ENCODE results near the gene PLPPR1. TPM values are rescaled to one million over a fixed set of nuclear protein-coding genes. Genes with fewer than 3 reads are reported as not detected.

The PLPPR1 gene
- polyA plus RNA-seq, 1 donor: 0.87 TPM

DNA sequence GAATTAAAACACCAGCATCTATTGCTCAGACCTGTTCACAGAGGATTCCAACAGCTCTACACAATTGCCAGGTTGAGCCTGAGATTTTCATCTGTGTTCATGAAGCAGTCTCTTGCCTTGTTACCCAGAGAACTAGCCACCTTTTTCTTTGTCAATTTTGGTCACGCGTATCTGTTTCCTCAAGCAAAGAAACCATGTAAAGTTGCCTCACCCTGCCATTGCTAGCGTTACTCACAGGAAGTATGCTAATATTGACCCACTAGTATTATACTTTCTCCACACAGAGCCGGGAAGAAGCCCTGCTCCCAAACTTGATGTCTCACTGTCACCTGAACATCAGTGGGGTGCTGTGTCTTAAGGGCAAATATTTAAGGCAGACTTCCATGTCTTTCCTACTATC is 168.5 kb downstream of the PLPPR1 start:
- no peaks in the 10 kb centered on the region for H3K4me1 ChIP-seq (ENCODE audit: control insufficient read depth, insufficient read depth, low read length)
- no peaks in the 10 kb centered on the region for H3K27me3 ChIP-seq (ENCODE audit: control insufficient read depth, insufficient read depth, low read length)
- no peaks in the 10 kb centered on the region for H3K9me3 ChIP-seq (ENCODE audit: control insufficient read depth, low read depth, low read length)
- no peak for DNase-seq
- no peak overlapping the region for H3K4me3 ChIP-seq (ENCODE audit: low read length)
- no peaks in the 10 kb centered on the region for H3K36me3 ChIP-seq (ENCODE audit: control insufficient read depth, insufficient read depth, low read length)
- no CpG with 5 or more reads among the region's 4 CpGs for WGBS (ENCODE audit: insufficient coverage, low lambda C conversion rate)
- H3K27ac ChIP-seq (ENCODE audit: low read length): no peak overlapping the region

- no peak for DNase-seq
- no peaks in the 10 kb centered on the region for H3K36me3 ChIP-seq (ENCODE audit: control insufficient read depth, insufficient read depth, low read length)
Measured at GRCh38 chr9:101200852-101201251, 172.3 kb downstream of the PLPPR1 start.

GRCh38 chr9:101201630-101202029 is 173.1 kb downstream of the PLPPR1 start:
- no CpG with 5 or more reads among the region's 2 CpGs for WGBS (ENCODE audit: insufficient coverage, low lambda C conversion rate)
- Histone ChIP-seq H3K9me3 (ENCODE audit: control insufficient read depth, low read depth, low read length) (no peaks in the 10 kb centered on the region), H3K4me1 (ENCODE audit: control insufficient read depth, insufficient read depth, low read length) (no peaks in the 10 kb centered on the region), H3K36me3 (ENCODE audit: control insufficient read depth, insufficient read depth, low read length) (no peaks in the 10 kb centered on the region), H3K4me3 (ENCODE audit: low read length) (no peak overlapping the region), H3K27ac (ENCODE audit: low read length) (no peak overlapping the region), H3K27me3 (ENCODE audit: control insufficient read depth, insufficient read depth, low read length) (no peaks in the 10 kb centered on the region)
- no peak for DNase-seq

More at GRCh38 chr9:101200852-101201251, 172.3 kb downstream of the PLPPR1 start:
- Histone ChIP-seq H3K27ac (ENCODE audit: low read length) (no peak overlapping the region), H3K9me3 (ENCODE audit: control insufficient read depth, low read depth, low read length) (no peaks in the 10 kb centered on the region), H3K27me3 (ENCODE audit: control insufficient read depth, insufficient read depth, low read length) (no peaks in the 10 kb centered on the region), H3K4me1 (ENCODE audit: control insufficient read depth, insufficient read depth, low read length) (no peaks in the 10 kb centered on the region), H3K4me3 (ENCODE audit: low read length) (no peak overlapping the region)
- no CpG with 5 or more reads among the region's 2 CpGs for WGBS (ENCODE audit: insufficient coverage, low lambda C conversion rate)

DNA sequence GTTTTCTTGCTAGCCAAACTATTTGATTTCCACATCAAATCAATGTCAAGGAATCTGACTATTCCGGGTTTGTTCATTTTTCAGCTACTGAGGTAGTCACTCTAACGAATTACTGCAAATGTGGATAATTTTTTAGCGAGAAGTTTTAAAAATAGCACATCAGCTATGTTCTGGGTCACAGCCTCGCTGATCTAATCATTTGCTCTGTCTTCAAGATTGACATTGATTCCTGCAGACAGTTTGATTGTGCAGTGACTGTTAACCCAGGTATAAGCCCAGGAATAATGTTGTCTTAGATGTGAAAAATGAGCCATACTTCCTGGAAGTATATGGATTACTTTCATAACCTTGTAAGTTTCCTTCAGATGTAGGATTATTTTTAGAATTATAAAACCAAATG is 181.1 kb downstream of the PLPPR1 start:
- Histone ChIP-seq H3K27me3 (ENCODE audit: control insufficient read depth, insufficient read depth, low read length) (no peaks in the 10 kb centered on the region), H3K4me1 (ENCODE audit: control insufficient read depth, insufficient read depth, low read length) (no peaks in the 10 kb centered on the region), H3K36me3 (ENCODE audit: control insufficient read depth, insufficient read depth, low read length) (no peaks in the 10 kb centered on the region), H3K27ac (ENCODE audit: low read length) (no peak overlapping the region), H3K9me3 (ENCODE audit: control insufficient read depth, low read depth, low read length) (no peaks in the 10 kb centered on the region), H3K4me3 (ENCODE audit: low read length) (no peak overlapping the region)
- no peak for DNase-seq
- 100% methylated on average over 2 of the region's 4 CpGs for WGBS (ENCODE audit: insufficient coverage, low lambda C conversion rate)

- Histone ChIP-seq H3K4me3 (ENCODE audit: low read length) (no peak overlapping the region), H3K27ac (ENCODE audit: low read length) (no peak overlapping the region), H3K27me3 (ENCODE audit: control insufficient read depth, insufficient read depth, low read length) (no peaks in the 10 kb centered on the region), H3K9me3 (ENCODE audit: control insufficient read depth, low read depth, low read length) (no peaks in the 10 kb centered on the region), H3K4me1 (ENCODE audit: control insufficient read depth, insufficient read depth, low read length) (no peaks in the 10 kb centered on the region), H3K36me3 (ENCODE audit: control insufficient read depth, insufficient read depth, low read length) (no peaks in the 10 kb centered on the region)
- WGBS (ENCODE audit: insufficient coverage, low lambda C conversion rate): no CpG with 5 or more reads among the region's 2 CpGs
- DNase-seq: no peak
Measured at GRCh38 chr9:101212661-101213060, 184.1 kb downstream of the PLPPR1 start.

DNA sequence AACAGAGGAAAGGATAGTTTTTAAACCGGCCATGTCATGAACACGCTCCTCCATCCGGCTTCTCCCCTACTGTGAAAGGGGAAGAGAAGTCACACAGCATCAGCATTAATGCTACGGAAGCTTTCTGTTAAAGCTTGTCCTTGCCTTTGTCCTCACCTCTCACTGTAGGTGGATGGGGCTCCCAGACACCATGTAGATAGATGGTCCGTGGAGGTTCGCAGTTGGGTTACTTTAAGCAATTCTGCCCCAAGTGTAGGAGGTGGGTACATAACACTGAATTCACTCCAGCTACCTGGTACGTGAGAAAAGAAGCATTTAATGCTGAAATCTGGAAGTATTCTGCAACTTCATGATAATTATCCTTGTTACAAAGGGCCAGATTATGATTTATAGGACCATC is 190.5 kb downstream of the PLPPR1 start:
- no peak overlapping the region for H3K4me3 ChIP-seq (ENCODE audit: low read length)
- no peaks in the 10 kb centered on the region for H3K36me3 ChIP-seq (ENCODE audit: control insufficient read depth, insufficient read depth, low read length)
- no peaks in the 10 kb centered on the region for H3K27me3 ChIP-seq (ENCODE audit: control insufficient read depth, insufficient read depth, low read length)
- no peak overlapping the region for H3K27ac ChIP-seq (ENCODE audit: low read length)
- no peaks in the 10 kb centered on the region for H3K9me3 ChIP-seq (ENCODE audit: control insufficient read depth, low read depth, low read length)
- H3K4me1 ChIP-seq (ENCODE audit: control insufficient read depth, insufficient read depth, low read length): no peaks in the 10 kb centered on the region
- no peak for DNase-seq
- WGBS (ENCODE audit: insufficient coverage, low lambda C conversion rate): no CpG with 5 or more reads among the region's 7 CpGs

- Histone ChIP-seq H3K4me1 (ENCODE audit: control insufficient read depth, insufficient read depth, low read length) (no peaks in the 10 kb centered on the region), H3K36me3 (ENCODE audit: control insufficient read depth, insufficient read depth, low read length) (no peaks in the 10 kb centered on the region), H3K27ac (ENCODE audit: low read length) (no peak overlapping the region), H3K4me3 (ENCODE audit: low read length) (no peak overlapping the region), H3K9me3 (ENCODE audit: control insufficient read depth, low read depth, low read length) (no peaks in the 10 kb centered on the region), H3K27me3 (ENCODE audit: control insufficient read depth, insufficient read depth, low read length) (no peaks in the 10 kb centered on the region)
- DNase-seq: peak in 1 of 2 donors; percentile 16
Measured at GRCh38 chr9:101220341-101220740, 191.8 kb downstream of the PLPPR1 start.

DNA sequence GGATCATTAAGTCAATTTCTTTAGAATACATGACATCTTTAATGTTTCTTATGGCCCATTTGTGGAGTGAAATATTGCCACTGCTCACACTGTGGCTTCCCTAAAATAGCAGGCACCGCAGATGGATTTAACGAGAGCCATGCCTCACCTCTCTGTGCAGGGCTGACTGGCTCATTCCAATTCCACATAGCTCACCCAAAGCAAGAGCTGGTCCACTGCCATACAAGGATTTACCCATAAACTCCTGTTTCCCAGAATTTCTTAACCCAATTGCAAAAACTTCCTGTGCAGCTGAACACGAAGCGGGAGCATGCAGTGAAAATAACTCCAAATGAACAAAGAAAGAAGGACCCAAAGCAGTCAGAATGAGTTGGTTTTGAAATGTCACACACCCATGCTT is 196.7 kb downstream of the PLPPR1 start:
- Histone ChIP-seq H3K27me3 (ENCODE audit: control insufficient read depth, insufficient read depth, low read length) (no peaks in the 10 kb centered on the region), H3K4me3 (ENCODE audit: low read length) (no peak overlapping the region), H3K36me3 (ENCODE audit: control insufficient read depth, insufficient read depth, low read length) (no peaks in the 10 kb centered on the region), H3K4me1 (ENCODE audit: control insufficient read depth, insufficient read depth, low read length) (no peaks in the 10 kb centered on the region), H3K27ac (ENCODE audit: low read length) (no peak overlapping the region), H3K9me3 (ENCODE audit: control insufficient read depth, low read depth, low read length) (no peaks in the 10 kb centered on the region)
- no CpG with 5 or more reads among the region's 4 CpGs for WGBS (ENCODE audit: insufficient coverage, low lambda C conversion rate)
- DNase-seq: no peak

DNA sequence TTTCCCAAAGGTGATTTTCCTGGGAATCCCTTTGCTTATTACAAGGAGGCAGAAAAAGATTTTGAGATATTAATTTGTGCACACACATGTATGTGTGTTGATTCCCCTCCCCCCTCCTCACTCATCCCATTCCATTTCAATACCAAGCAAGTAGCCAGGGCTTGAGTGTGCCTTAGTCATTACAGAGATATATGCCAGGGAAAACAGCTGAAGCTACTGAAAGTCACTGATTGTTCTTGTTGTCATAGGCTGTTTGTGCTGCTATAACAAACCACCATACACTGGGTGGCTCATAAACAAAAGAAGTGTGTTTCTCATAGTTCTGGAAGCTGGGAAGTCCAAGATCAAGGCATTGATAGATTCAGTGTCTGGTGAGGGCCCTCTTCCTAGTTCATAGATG is 197.6 kb downstream of the PLPPR1 start:
- H3K4me3 ChIP-seq (ENCODE audit: low read length): no peak overlapping the region
- no peak overlapping the region for H3K27ac ChIP-seq (ENCODE audit: low read length)
- H3K36me3 ChIP-seq (ENCODE audit: control insufficient read depth, insufficient read depth, low read length): no peaks in the 10 kb centered on the region
- no peak for DNase-seq
- H3K4me1 ChIP-seq (ENCODE audit: control insufficient read depth, insufficient read depth, low read length): no peaks in the 10 kb centered on the region
- H3K9me3 ChIP-seq (ENCODE audit: control insufficient read depth, low read depth, low read length): no peaks in the 10 kb centered on the region
- H3K27me3 ChIP-seq (ENCODE audit: control insufficient read depth, insufficient read depth, low read length): no peaks in the 10 kb centered on the region

DNA sequence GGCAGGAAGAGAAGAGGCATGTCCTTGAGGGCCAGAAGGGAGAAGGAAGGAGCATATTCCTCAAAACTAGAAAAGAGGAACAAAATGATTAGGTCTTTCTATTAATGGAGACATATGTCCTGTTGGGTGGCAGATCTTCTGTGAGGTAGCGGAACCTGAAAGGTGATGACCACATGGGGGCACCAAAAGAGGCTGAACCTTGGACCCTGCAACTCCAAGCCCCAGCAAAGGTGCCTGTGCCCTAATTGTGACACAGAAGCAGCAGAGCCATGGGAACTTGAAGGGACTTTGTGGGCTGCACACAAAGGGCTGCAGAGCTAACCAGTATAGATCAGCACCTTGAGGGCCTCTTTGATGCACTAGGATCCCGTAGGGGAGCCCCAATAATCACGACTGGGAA is 198.3 kb downstream of the PLPPR1 start:
- no peaks in the 10 kb centered on the region for H3K36me3 ChIP-seq (ENCODE audit: control insufficient read depth, insufficient read depth, low read length)
- no peaks in the 10 kb centered on the region for H3K27me3 ChIP-seq (ENCODE audit: control insufficient read depth, insufficient read depth, low read length)
- no CpG with 5 or more reads among the region's 3 CpGs for WGBS (ENCODE audit: insufficient coverage, low lambda C conversion rate)
- no peaks in the 10 kb centered on the region for H3K9me3 ChIP-seq (ENCODE audit: control insufficient read depth, low read depth, low read length)
- DNase-seq: no peak
- H3K27ac ChIP-seq (ENCODE audit: low read length): no peak overlapping the region
- no peaks in the 10 kb centered on the region for H3K4me1 ChIP-seq (ENCODE audit: control insufficient read depth, insufficient read depth, low read length)
- H3K4me3 ChIP-seq (ENCODE audit: low read length): no peak overlapping the region

DNA sequence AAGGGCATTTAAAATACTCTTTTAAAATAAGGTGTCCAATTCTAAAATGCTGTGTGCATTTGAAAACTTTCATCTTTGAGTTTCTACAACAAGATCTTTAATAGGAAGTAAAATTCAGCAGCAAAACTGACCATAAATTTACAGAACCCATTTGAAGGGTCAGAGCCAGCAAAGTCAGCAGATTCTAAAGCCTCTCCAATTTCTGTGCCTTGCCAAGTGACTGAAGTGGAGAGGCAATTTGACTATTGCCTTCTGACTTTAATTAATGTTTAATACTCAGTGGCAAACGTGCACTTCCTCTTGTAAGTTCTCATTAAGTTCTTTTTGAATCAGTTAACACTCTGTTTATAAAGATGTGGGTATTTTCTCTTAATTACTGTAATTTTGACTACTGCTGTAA is 201.1 kb downstream of the PLPPR1 start:
- Histone ChIP-seq H3K36me3 (ENCODE audit: control insufficient read depth, insufficient read depth, low read length) (no peaks in the 10 kb centered on the region), H3K4me1 (ENCODE audit: control insufficient read depth, insufficient read depth, low read length) (peaks cover 4% of the 10 kb centered on the region), H3K9me3 (ENCODE audit: control insufficient read depth, low read depth, low read length) (no peaks in the 10 kb centered on the region), H3K27me3 (ENCODE audit: control insufficient read depth, insufficient read depth, low read length) (no peaks in the 10 kb centered on the region), H3K27ac (ENCODE audit: low read length) (no peak overlapping the region), H3K4me3 (ENCODE audit: low read length) (no peak overlapping the region)
- no CpG with 5 or more reads among the region's 1 CpG for whole genome bisulfite sequencing (ENCODE audit: insufficient coverage, low lambda C conversion rate)
- DNase-seq: no peak
